NCI-H2196 treated with DMSO at 0.1 percent for 48 hours (cell line): Measurements from ENCODE around the gene FEM1B.

ENCODE experiments used
- DNase-seq: peaks from one replicate; lab custom pipeline; 2025; ENCODE audit not compliant: unreplicated experiment; lab: John Stamatoyannopoulos, UW

FEM1B gene

DNA sequence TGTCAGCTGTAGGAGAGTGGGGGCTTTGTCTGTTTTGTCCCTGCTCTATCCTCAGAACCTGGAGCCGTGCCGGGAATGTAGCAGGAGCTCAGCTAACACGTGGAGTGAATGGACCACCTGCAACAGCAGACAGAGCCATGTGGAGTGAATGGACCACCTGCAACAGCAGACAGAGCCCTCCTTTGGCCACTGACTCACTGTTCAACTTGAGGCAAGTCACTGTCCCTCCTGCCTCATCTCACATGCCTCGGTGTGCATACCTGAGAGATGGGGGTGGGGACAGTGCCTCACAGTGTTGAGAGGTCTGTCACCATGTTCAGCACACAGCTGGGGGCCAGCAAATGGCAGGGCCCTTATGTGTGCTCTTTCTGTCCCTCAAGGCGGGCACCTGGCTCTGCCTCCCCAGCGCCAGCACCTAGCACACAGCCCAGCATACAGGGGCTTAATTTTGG is 27.9 kb downstream of the FEM1B start:
- no peak for DNase-seq

DNA sequence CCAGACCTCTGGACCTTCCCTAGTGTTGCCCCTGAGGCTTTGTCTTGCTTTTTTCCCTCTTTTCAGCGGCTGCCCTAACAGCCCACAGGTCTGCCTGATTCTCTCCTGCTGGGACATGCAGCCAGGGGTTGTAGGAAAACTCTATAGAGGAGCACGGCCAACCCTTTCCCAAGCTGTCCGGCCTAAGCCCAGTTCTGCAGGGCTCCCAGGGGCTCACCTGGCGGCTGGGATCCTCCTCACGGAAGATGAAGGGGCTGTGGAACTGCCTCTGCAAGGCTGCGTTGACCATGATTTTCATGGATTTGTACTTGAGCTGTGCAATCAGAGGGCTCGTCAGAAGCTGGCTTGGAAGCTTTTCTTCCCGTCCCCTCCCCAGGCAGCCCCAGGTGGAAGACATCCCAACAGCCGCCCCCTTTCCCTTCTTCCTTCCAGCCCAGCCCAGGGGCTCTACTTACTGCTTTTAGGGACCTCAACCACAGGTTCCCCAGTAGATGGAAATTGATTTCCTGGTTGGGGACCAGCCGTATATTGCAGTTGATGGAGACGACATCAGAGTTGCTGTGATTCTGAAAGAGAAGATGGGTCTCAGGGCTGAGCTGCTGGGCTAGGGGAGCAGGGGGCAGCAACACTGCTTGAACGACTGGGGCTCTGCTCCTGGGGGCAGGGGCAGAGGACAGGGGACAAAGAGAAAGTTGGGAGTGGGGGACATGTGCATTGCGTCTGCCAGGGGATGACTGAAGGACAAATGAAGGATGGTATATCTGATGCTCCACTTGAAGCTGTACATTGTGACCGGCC is 29.8 kb downstream of the FEM1B start:
- DNase-seq, result no peak

DNA sequence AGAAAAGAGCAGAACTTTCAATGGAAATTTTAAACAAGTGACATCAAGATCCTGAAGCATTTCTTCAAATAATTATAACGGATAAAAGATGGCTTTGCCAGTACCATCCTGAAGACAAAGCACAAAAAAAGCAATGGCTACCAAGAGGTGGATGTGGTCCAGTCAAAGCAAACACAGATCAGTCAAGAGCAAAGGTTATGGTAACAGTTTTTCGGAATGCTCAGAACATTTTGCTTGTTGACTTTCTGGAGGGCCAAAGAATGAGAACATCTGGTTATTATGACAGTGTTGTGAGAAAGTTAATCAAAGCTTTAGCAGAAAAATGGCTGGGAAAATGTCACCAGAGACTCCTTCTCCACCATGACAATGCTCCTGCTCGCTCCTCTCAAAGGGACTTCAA is 31.5 kb downstream of the FEM1B start:
- no peak for DNase-seq

DNA sequence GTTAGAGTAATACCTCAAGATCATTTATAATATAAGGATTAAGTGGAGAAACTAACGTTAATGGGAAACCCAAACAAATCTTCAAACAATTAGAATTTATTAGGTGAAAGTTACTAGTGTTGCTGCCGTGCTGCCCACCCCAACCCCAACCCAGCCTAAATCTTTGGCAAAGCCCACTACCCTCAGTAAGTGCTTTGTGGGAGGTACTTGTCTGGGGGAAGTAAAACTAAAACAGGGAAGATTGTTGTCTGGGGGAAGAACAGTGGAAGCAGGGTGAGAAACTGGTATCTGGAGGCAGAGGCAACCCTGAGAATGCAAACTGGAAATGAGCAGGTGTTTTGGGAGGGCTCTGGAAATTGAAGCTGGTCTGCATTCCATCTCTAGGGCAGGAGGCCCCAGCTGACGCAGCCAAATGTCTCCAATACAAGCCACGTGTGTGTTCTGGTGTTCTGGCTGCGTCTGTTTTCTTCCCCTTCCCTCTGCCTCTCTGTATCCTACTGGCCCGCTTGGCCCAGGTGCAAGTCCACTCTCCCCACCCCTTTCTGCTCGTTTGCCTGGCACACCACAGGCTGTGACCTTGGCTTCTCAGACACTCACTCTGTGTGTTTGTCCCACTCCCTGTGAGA is 32.7 kb downstream of the FEM1B start:
- DNase-seq, result no peak

DNA sequence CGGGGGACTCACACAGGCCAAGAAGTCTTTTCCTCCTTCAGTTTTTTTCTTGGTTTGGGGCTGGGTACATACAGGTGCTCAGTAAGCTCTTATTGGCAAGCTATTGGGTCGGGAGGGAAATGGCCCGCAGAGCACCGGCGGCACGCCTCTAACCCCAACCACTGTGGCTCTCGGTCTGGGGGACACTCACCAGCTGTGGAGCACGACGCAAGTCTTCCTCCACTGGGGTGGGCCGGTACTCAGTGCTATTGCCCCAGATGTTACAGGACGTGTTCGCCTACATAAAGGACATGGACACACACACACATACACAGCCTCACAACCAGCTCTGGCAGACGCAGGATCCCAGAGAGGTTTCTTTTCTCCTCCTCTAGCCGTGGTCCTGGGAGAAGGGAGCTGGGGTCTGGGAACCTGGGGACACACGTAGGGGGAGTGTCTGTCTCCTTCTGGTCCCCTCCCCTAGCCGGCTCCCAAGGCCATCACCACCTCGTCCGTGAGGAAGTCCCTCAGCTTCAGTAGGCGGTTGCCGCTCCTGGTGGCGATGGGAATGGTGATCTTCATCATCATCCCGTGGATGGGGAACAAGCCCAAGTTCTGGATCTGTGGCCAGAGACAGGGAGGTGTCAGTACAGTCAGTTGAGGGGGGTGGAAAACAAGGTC is 33.4 kb downstream of the FEM1B start:
- no peak for DNase-seq

DNA sequence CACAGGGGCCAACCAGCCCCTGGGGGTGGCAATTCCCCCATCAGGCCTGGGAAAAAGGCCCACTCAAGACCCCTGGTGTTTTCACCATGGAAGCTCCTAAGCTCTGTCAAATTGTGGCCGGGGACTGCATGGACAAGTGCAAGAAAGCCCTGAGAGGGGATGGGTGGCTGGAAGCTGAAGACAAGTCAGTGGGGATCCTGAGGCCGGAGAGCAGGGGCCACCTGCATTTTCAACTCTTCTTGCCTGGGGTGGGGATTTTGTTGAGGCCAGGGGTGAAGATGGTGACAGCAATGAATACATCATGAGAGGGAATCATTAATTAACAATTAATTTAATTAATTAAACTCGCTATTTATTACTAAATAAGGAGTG is 33.9 kb downstream of the FEM1B start:
- DNase-seq, result no peak

DNA sequence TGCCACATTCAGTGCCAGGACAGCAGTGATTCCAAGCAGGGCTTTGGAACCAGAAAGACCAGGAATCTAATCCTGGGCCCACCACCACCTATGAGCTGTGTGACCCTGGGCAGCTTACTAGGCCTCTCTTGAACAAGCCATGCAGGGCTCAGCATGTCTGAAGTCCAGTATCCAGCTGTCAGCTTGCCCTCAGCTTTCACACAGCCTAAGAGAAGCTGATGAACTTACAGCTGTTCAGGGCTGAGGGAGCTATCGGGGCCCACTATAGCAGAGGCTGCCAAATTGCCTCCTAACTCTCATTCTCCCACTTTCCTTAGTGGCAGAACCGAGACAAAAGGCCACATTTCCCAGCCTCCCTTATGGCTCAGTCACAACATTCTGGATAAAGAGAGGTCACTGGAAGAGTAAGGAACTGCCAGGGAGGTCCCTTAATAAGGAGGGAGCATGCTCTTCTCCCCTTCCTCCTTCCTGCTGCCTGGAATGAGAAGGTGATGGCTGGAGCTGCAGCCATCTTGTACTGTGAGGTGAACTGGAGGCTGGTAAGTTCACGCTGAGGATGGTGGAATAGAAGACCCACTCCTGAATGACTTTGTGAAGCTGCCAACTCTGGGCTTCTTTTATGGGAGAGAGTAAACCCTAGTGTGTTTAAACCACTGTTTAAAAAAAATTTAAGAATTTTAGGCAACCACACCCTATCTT is 34.5 kb downstream of the FEM1B start:
- no peak for DNase-seq

DNA sequence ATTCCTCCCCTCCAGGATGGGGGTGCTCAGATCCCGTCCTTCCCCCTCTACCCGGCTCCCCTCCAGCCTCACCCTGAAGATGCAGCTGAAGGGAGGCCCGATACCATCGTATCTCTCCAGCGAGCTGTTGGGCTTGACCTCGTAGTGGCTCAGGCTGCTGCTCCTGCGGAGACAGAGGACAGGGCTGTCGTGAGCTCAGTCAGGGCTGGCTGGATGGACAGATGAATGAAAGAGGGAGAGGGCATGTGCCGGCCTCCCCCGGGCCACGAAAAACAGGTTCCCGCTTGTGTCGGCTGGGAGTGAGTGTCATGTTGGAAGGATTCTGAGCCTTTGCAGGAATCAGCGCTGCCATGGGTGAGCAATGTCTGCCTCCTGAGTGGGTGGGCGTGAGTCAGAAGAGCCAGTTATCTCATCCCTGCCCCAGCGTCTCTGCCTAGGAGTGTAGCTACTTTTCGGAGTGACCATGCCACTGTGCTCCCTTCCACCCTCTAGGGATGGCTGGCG is 35.2 kb downstream of the FEM1B start:
- DNase-seq, result no peak

DNA sequence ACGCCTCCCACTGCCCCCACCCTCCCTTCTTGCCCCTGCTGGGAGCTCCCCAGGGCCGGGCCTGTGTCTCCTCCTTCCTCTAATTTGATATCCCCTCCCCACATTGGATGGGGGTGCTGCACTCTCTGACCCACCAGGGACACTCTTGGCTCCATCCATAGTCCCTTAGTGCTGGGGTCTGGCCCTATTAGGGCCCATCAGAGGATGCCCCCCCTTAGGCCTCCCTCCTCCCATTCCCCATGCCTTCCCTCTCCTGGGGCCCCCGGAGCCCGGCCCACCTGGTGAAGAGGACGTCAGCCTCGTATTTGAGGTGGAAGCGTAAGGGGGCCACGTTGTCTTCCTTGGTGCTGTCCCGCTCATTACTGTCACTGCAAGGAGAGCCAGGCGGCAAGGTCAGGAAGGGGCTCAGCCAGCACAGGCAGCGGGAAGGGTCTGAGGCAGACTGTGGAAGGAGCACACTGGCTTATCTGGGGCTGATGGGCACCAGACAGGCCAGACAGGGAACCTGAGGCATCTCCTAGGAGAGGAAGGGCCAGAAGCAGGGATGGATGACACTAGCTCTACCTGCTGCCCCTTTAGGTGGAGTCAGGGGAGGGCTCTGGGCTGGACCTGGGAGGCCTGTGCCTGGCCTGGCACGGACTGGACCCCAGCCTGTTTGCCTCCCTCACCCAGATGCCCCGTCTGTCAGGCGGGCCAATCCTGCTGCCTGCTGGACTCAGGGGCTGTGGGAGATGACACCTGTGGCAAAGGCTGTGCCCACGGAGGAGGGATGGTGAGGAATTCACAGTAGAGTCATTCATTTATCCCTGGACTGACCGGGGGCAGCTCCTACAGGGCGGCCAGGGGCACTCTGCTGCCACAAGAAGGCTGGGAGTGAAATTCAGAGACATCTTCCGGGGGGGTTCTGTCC is 36.2 kb downstream of the FEM1B start:
- DNase-seq, result no peak

DNA sequence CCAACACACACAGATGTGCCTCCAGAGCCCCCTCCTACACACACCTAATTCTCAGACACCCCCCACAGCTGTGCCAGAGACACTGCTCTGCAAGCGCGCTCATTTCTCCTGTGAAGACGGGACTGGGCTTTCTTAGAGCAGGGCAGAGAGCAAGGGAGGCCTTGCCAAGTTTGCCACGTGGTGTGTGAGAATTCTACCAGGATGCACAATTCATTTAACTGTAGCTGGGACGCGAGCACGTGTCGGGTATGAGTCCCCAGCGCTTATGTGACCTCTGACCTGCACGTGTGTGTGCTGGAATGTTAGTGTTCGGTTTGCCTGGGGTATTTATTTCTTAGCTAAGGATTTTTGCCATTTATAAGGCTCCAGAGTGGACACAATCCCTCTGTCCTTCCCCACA is 37.0 kb downstream of the FEM1B start:
- DNase-seq, result no peak

DNA sequence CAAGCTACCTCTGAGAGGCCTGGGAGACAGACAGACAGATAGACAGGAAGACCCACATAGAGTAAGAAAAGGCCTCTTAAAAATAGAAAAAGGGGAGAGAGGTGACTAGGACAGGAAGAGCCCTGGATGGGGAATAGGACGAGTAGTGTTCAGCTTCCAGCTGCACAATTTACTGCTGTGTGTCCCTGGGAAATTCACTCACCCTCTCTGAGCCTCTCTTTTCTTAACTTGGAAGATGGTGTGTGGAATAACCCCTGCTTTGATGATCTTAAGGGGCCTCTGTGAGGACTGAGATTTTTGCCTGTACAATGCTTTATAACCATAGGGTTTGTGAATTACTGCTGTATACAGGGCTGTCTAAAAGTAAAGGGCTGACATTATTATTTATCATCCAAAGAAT is 37.5 kb downstream of the FEM1B start:
- no peak for DNase-seq

DNA sequence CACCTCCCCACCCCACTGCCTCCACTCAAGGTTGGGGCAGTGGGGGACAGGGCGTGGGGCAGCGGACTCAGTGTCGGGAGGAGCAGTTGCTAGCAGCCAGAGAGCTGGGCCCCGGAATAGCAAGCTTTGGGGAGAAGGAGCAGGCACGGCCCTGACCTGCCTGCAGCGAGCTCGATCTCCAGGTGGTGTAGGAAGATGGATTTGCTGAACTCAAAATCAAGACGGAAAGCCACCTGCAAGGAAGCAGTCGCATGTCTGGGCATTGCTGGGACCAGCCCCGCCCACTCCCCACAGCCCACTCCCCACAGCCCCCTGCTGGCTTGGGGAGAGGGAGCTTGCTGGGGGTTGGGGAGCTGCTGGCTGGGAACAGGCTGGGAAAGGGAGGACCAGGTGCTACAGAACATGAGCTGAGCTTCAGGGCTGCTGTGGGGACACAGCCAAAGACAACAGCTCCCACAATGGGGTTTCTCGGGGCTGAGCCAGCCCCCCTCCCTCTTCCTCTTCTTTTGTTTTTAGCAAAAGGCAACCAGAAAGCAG is 38.0 kb downstream of the FEM1B start:
- no peak for DNase-seq

DNA sequence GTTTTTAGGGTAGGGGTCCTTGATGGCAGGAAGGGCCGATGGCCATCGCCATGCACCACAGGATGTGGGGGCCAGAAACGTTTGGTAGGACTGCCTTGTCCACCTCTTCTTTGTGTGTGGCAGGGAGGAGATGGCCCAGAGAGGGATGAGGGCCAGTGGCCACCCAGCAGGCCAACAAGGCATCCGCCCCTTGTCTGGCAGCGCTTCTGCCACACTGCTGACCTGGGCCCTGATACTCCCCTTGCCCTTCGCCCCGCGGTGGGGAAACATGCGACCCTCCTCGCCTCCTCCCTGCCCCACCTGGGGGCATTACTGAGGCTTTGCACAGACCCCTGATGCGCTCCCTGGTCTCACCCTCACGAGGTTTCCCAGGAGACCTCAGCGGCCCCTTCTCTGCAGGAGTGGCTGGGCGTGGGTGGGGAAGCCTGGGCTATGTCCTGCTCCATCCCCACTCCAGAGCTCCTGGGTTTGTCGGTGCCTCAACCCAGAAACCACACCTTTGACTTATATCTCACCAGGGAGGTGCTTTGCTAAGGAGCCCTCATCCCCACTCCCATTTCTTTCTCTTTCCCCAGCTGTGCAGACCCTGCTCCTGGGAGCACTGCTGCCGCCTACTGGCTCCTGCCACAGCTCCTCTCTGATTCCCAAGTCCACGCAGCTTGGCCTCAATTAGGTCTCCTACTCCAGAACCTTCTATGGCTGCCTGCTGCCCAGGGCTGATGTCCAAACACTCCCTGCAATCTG is 38.7 kb downstream of the FEM1B start:
- no peak for DNase-seq

DNA sequence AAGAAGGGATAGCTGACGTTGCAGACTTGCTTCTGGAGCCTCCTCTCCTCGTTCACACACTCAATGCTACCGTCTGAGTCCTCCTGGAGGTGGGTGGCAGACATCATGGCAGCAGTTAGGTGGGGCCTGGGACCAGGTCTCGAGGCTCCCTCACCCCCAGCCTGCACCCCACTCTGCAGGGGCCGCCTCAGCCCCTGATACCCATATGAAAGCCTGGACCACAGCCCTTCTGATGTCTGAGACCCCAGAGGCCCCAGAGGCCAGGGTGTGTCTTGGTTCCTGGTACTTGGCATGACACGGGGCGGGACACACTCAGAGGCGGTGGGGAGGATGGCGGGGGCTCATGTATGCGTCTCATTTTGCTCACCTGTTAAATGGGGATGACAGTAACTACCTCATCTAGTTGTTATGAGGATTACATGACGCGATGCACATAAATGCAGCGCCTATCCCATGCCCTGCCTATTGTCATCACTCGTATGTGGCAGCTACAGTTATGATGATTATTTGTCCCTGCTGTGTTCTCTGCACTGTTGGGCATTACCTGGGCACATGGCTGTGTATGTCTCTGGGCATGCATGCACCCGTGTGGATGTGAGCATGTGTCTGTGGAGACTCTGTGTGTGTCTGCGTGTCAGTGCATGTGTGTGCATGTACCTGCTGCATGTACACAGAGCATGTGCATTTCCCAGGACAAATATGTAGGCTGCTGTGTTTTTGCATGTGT is 39.9 kb downstream of the FEM1B start:
- no peak for DNase-seq

DNA sequence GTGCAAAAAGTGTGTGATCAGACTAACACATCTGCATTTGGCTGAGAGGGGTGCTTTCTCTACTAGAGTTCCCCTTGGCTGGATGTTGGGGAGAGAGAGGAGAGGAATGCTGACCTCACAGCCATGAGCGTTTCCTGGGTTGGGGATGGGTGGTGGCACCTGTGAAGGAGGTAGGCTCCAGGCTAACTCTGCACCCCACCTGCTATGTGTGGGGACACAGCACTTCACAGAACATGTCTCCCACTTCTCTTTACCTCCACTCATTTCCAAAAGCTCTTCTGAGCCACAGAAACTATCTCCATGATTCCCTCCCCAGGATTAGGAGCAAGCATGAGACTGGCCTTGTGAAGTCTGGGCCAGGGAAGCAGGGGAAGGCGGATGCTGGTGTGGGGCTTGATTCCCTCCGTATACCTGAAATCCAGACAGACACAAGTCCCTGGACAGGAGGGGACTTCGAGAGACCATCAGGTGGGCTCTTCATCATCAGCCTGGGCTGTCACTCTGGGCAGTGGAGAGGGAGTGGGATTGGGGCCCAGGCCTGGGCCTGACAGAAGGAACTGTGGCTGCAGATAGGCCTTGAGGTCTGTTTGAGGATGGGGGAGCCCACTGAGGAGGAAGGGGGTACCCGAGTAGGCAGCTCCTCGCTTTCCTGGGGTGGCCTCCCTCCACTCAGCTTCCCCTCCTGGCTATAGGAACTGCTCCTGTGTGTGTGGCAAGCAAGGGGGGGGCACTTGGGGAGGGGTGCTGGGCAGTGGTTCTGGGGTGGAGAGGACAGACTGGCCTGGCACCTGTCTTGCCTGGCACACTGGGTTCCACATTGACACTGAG is 40.7 kb downstream of the FEM1B start:
- DNase-seq, result no peak

DNA sequence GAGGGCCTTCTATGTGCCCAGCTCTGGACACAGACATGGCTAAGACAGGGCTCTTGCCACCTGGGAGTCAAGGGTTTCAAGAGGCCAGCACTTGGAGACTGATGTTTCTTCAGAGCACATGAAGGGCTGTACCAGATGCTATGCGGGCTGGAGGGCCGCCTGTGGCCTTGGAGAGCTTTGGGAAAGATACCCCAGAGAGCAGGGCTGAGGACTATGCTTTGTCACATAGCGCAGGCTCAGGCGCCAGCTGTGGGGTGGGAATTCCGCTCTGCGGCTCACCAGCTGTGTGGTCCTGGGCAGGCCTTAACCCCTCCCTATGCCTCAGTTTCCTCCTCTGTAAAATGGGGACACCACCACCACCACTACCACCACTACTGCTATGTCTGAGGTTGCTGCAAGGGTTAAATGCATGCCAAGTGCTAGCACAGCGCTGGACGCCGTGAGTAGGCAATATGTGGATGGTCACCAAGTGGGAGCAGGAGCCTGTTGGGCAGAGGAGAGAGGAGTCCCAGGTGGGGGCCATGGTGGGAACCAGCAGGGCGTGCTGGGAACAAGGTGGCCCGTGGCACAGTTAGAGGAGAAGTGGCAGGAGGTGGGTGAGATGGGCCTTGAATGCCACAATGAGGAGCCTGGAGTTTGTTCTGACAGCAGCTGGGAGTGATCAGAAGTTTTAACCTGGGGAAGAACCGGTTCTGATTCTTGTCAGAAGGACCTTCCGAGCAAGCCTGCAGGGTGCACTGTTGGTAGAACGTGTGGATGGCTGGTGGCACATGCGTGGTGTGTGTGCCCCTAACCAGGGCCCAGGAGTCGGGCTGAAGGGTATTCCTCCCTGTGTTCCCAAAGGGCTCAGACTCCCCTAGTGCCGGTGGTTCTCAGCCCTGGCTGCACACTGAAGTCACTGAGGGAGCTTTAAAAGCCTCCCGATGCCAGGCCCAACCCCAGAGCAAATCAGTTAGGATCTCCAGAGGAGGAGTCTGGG is 41.7 kb downstream of the FEM1B start:
- no peak for DNase-seq

DNA sequence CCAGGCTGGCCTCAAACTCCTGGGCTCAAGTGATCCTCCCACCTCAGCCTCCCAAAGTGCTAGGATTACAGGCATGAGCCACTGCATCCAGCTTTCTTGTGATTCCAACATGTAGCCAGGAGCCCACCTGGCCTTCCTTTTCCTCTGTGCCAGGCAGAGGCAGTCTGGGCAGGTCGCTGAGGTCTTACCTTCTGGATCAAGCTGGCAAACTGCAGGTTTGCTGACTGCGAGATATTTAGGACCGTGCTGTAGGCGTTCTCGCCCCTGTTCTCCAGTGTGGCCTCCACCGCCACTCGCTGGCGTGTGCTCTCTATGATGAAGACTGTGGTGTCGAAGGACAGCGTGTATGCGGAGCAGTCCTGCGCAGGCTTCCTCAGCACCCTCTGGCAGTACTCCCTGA is 42.5 kb downstream of the FEM1B start:
- no peak for DNase-seq
